Mesendoderm (in vitro differentiated cells): Measurements from ENCODE around the gene DENND2C.

Experiments used
- DNase-seq: peaks from one replicate; pipeline ENCODE4 v3.0.0; 2013
- H2AK5ac ChIP-seq: 2 replicates; pipeline ENCODE4 v1.6.1; 2013; ENCODE audit warnings: low read length, inconsistent platforms
- H2BK120ac ChIP-seq: 2 replicates; pipeline ENCODE4 v1.6.1; 2013; ENCODE audit warnings: low read depth, mild to moderate bottlenecking, low read length, moderate library complexity, mixed read lengths
- H2BK15ac ChIP-seq: replicated peaks from 2 replicates; pipeline ENCODE4 v1.6.1; 2013; ENCODE audit warnings: low read depth, mild to moderate bottlenecking, moderate library complexity
- H2BK5ac ChIP-seq: 2 replicates; pipeline ENCODE4 v1.6.1; 2013; ENCODE audit warnings: low read length, inconsistent platforms
- H3K18ac ChIP-seq: 2 replicates; pipeline ENCODE4 v1.6.1; 2013; ENCODE audit warnings: mild to moderate bottlenecking, low read length, mixed read lengths
- H3K23ac ChIP-seq: one replicate; pipeline ENCODE4 v1.6.1; 2013; ENCODE audit warnings: low read length
- H3K27ac ChIP-seq: 2 replicates; pipeline ENCODE4 v1.5.1; 2013; ENCODE audit warnings: low read depth, mild to moderate bottlenecking, inconsistent platforms, low read length, moderate library complexity
- H3K27me3 ChIP-seq: 2 replicates; pipeline ENCODE4 v1.6.1; 2013; ENCODE audit warnings: low read length, control low read depth, mild to moderate bottlenecking, inconsistent platforms; ENCODE audit not compliant: insufficient read depth, poor library complexity
- H3K36me3 ChIP-seq: 2 replicates; pipeline ENCODE4 v1.6.1; 2013; ENCODE audit warnings: low read length, inconsistent platforms; ENCODE audit not compliant: control insufficient read depth, insufficient read depth
- H3K4ac ChIP-seq: one replicate; pipeline ENCODE4 v1.6.1; 2013; ENCODE audit warnings: low read depth, mild to moderate bottlenecking, low read length, moderate library complexity
- H3K4me1 ChIP-seq: 2 replicates; pipeline ENCODE4 v1.6.1; 2013; ENCODE audit warnings: low read depth, low read length, inconsistent platforms; ENCODE audit not compliant: control insufficient read depth
- H3K4me2 ChIP-seq: 2 replicates; pipeline ENCODE4 v1.6.1; 2013; ENCODE audit warnings: low read length
- H3K4me3 ChIP-seq: 2 replicates; pipeline ENCODE4 v1.5.1; 2013; ENCODE audit warnings: mild to moderate bottlenecking, low read length
- H3K56ac ChIP-seq: one replicate; pipeline ENCODE4 v1.6.1; 2013; ENCODE audit warnings: low read length
- H3K79me1 ChIP-seq: 2 replicates; pipeline ENCODE4 v1.6.1; 2013; ENCODE audit warnings: low read length, inconsistent platforms
- H3K79me2 ChIP-seq: 2 replicates; pipeline ENCODE4 v1.6.1; 2013; ENCODE audit warnings: mild to moderate bottlenecking, low read length; ENCODE audit not compliant: control insufficient read depth, insufficient read depth
- H3K9ac ChIP-seq: 2 replicates; pipeline ENCODE4 v1.6.1; 2013; ENCODE audit warnings: low read length, inconsistent platforms
- H4K5ac ChIP-seq: one replicate; pipeline ENCODE4 v1.6.1; 2013; ENCODE audit warnings: low read length
- H4K8ac ChIP-seq: one replicate; pipeline ENCODE4 v1.6.1; 2013; ENCODE audit warnings: low read depth, mild to moderate bottlenecking, control low read depth, low read length, moderate library complexity
- WGBS: extraction: QIAGEN DNeasy Blood & Tissue Kit; methylation state at CpG from one replicate; pipeline ENCODE4 v1.1.7; 2013; ENCODE audit warnings: low lambda C conversion rate, missing lambda C conversion rate; ENCODE audit not compliant: insufficient coverage; ENCODE audit errors: extremely low coverage; 5-methylcytosine and 5-hydroxymethylcytosine counted together

DENND2C gene

DNA sequence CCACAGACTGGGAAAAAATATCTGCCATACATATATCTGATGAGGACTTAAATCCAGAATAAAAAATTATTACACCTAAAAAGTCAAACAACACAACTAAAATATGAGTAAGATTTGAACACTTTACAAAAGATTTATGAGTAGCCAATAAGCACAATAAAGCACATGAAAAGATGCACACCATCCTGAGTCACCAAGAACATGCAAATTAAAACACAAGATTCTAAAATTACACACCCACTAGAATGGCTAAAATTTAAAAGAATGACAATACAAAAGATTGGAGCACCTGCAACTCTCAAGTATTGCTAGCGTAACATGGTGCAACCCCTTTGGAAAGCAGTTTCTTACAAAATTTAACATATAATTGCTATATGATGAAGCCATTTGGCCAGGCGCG is 30.9 kb downstream of the DENND2C start:
- no CpG with 5 or more reads among the region's 3 CpGs for WGBS
- no peak overlapping the region for H3K4me3 ChIP-seq
- H3K36me3 ChIP-seq = no peaks in the 10 kb centered on the region
- H3K4me1 ChIP-seq = peaks cover 3% of the 10 kb centered on the region
- no peak overlapping the region for H2BK120ac ChIP-seq
- no peaks in the 10 kb centered on the region for H3K27me3 ChIP-seq
- no peak overlapping the region for H3K4me2 ChIP-seq
- no peaks in the 10 kb centered on the region for H3K79me1 ChIP-seq
- H3K9ac ChIP-seq = no peak overlapping the region
- no peak overlapping the region for H2BK15ac ChIP-seq
- H4K5ac ChIP-seq = no peak overlapping the region
- no peak overlapping the region for H3K23ac ChIP-seq
- no peak overlapping the region for H3K18ac ChIP-seq
- H3K27ac ChIP-seq = no peak overlapping the region
- no peak overlapping the region for H3K56ac ChIP-seq
- H3K79me2 ChIP-seq = no peaks in the 10 kb centered on the region
- no peak overlapping the region for H4K8ac ChIP-seq
- H2BK5ac ChIP-seq = no peak overlapping the region
- no peak for DNase-seq
- H2AK5ac ChIP-seq = no peak overlapping the region
- no peak overlapping the region for H3K4ac ChIP-seq

DNA sequence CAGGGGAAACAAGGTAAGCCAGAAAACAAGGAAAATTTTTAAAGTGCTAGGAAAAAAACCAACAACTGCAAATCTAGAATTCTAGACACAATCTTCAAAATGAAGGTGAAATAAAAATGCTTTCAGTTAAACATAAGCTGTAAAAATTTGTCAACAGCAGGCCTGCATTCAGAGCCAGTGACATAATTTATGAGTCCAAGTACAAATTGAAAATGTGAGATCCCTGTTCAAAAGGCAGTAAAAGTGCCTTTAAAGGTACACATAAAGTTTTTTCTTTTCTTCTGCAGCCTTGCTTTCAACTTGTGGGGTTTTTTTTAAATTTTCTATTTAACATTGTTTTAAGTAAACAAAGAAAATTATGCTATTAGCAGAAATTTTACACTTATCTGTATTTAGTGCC is 37.4 kb downstream of the DENND2C start:
- no peaks in the 10 kb centered on the region for H3K27me3 ChIP-seq
- no peak overlapping the region for H3K4me3 ChIP-seq
- no peak overlapping the region for H2AK5ac ChIP-seq
- no peak overlapping the region for H2BK15ac ChIP-seq
- H4K5ac ChIP-seq = no peak overlapping the region
- no peak overlapping the region for H3K23ac ChIP-seq
- H3K4ac ChIP-seq = no peak overlapping the region
- no peak overlapping the region for H3K9ac ChIP-seq
- H3K18ac ChIP-seq = no peak overlapping the region
- no peak overlapping the region for H2BK5ac ChIP-seq
- H3K56ac ChIP-seq = no peak overlapping the region
- H3K79me2 ChIP-seq = no peaks in the 10 kb centered on the region
- H3K36me3 ChIP-seq = no peaks in the 10 kb centered on the region
- no peak overlapping the region for H3K27ac ChIP-seq
- H3K4me2 ChIP-seq = no peak overlapping the region
- DNase-seq = no peak
- H3K4me1 ChIP-seq = no peaks in the 10 kb centered on the region
- H3K79me1 ChIP-seq = no peaks in the 10 kb centered on the region
- no peak overlapping the region for H4K8ac ChIP-seq
- H2BK120ac ChIP-seq = no peak overlapping the region

DNA sequence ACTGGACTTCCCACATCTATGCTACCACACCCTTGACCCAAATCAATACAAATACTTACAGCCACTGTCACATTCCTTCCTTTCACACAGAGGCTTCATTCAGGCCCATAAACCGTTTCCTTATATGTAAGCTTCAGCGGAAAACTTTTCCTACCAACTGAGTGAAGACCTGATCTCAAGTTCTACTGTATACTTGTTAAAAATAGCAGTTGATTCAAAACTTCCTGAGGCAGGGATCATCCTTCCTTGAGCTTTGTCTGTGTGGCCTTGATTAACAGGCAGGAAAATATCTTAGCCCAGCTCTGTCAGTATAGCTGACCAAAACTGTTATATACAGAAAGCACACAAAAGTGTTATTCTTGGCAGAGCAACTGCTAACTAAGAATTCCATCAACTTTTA is 42.7 kb downstream of the DENND2C start:
- Histone ChIP-seq H3K4ac (no peak overlapping the region), H3K27ac (no peak overlapping the region), H3K4me1 (no peaks in the 10 kb centered on the region), H3K36me3 (no peaks in the 10 kb centered on the region), H2BK5ac (no peak overlapping the region), H3K56ac (no peak overlapping the region), H3K18ac (no peak overlapping the region), H4K8ac (no peak overlapping the region), H3K27me3 (no peaks in the 10 kb centered on the region), H2BK15ac (no peak overlapping the region), H3K79me1 (no peaks in the 10 kb centered on the region), H3K23ac (no peak overlapping the region), H3K4me3 (no peak overlapping the region), H2BK120ac (no peak overlapping the region), H3K9ac (no peak overlapping the region), H4K5ac (no peak overlapping the region), H2AK5ac (no peak overlapping the region), H3K4me2 (no peak overlapping the region), H3K79me2 (no peaks in the 10 kb centered on the region)
- no peak for DNase-seq
- WGBS = no CpG with 5 or more reads among the region's 2 CpGs

DNA sequence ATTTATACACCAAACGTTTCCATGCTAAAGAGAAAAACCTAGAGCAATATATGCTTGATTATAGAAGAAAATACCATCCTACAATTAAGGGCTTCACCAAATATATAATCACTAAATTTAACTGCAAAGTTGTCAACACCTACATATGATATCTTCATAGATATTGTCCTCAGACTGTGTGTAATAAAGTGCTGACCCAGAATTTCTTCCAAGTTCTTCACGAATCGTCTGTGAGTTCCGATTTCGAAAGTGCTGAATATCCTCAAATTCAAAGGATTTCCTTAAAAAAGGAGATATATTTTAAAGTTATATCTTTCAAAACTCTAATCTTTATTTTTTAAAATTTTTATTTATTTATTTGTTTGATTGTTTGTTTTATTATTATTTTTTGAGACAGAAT is 46.5 kb downstream of the DENND2C start:
- H3K9ac ChIP-seq = no peak overlapping the region
- no peak overlapping the region for H3K27ac ChIP-seq
- no peaks in the 10 kb centered on the region for H3K27me3 ChIP-seq
- H2BK5ac ChIP-seq = no peak overlapping the region
- H3K79me2 ChIP-seq = no peaks in the 10 kb centered on the region
- no peak overlapping the region for H2BK120ac ChIP-seq
- DNase-seq = no peak
- no peak overlapping the region for H3K23ac ChIP-seq
- H3K56ac ChIP-seq = no peak overlapping the region
- no CpG with 5 or more reads among the region's 5 CpGs for WGBS
- H2AK5ac ChIP-seq = no peak overlapping the region
- no peak overlapping the region for H4K8ac ChIP-seq
- H3K79me1 ChIP-seq = no peaks in the 10 kb centered on the region
- no peak overlapping the region for H3K4me3 ChIP-seq
- H3K18ac ChIP-seq = no peak overlapping the region
- H3K4ac ChIP-seq = no peak overlapping the region
- H3K4me1 ChIP-seq = no peaks in the 10 kb centered on the region
- no peak overlapping the region for H3K4me2 ChIP-seq
- H3K36me3 ChIP-seq = no peaks in the 10 kb centered on the region
- no peak overlapping the region for H4K5ac ChIP-seq
- H2BK15ac ChIP-seq = no peak overlapping the region

DNA sequence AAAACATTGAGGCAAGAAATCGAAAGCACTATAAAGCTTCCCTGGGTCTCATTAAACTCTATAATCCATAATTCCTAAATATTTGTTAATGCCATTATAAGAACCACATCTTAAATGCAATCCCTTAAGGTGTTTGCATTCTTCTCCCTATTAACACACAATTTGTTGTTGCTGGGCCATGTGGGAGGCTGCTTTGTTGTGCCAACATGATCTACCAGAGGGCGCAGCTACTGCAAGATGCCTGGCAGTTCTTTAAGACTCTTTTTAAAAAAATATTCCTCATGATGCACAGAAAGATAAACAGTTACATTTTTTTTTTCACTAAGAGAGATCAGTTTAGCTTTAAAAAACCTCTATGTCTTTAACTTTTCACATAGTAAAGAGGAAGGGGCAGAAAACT is 49.4 kb downstream of the DENND2C start:
- Histone ChIP-seq H3K4me2 (no peak overlapping the region), H3K27me3 (no peaks in the 10 kb centered on the region), H4K5ac (no peak overlapping the region), H3K4me1 (no peaks in the 10 kb centered on the region), H2BK15ac (no peak overlapping the region), H3K4me3 (no peak overlapping the region), H3K27ac (no peak overlapping the region), H3K56ac (no peak overlapping the region), H2BK5ac (no peak overlapping the region), H3K9ac (no peak overlapping the region), H4K8ac (no peak overlapping the region), H3K36me3 (no peaks in the 10 kb centered on the region), H3K79me1 (no peaks in the 10 kb centered on the region), H2BK120ac (no peak overlapping the region), H3K79me2 (no peaks in the 10 kb centered on the region), H3K23ac (no peak overlapping the region), H2AK5ac (no peak overlapping the region), H3K4ac (no peak overlapping the region), H3K18ac (no peak overlapping the region)
- DNase-seq = no peak
- no CpG with 5 or more reads among the region's 2 CpGs for WGBS

DNA sequence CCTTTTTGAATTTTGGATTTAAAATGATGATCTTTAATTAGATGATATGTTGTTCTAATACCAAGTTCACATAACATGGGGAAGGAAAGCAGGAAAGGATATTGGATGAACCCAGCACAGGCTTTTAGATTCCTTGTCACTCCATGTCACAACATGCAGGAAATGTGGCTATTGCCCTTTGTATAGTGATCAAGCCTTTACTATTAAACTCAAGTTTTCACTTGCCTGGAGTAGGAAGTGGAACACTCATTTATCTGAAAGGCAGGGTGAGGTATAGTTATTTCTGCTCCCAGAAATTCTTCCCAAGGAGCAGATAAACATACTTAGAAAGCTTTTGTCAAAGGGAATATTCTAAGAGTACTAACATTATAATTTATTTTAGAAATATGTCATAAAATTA is 51.2 kb downstream of the DENND2C start:
- no peaks in the 10 kb centered on the region for H3K4me1 ChIP-seq
- no peak overlapping the region for H2BK5ac ChIP-seq
- DNase-seq = no peak
- no peak overlapping the region for H2AK5ac ChIP-seq
- no peaks in the 10 kb centered on the region for H3K36me3 ChIP-seq
- H3K4me2 ChIP-seq = no peak overlapping the region
- no peak overlapping the region for H3K4ac ChIP-seq
- H3K79me2 ChIP-seq = no peaks in the 10 kb centered on the region
- H3K23ac ChIP-seq = no peak overlapping the region
- no peak overlapping the region for H4K5ac ChIP-seq
- H3K79me1 ChIP-seq = no peaks in the 10 kb centered on the region
- H3K4me3 ChIP-seq = no peak overlapping the region
- no peak overlapping the region for H3K18ac ChIP-seq
- H4K8ac ChIP-seq = no peak overlapping the region
- no peak overlapping the region for H2BK120ac ChIP-seq
- no peak overlapping the region for H3K56ac ChIP-seq
- no peak overlapping the region for H3K27ac ChIP-seq
- no peaks in the 10 kb centered on the region for H3K27me3 ChIP-seq
- no peak overlapping the region for H2BK15ac ChIP-seq
- H3K9ac ChIP-seq = no peak overlapping the region
